IPS-11a (cell line): ENCODE measurements around the gene ESRRA.
A peak's percentile ranks its signal among the peaks of the same experiment; 100 is the strongest.

ENCODE experiments used
- H3K4me3 ChIP-seq: one replicate; pipeline ENCODE4 v1.5.1; 2013; ENCODE audit warnings: low read depth, low read length, control low read depth

The ESRRA gene

DNA sequence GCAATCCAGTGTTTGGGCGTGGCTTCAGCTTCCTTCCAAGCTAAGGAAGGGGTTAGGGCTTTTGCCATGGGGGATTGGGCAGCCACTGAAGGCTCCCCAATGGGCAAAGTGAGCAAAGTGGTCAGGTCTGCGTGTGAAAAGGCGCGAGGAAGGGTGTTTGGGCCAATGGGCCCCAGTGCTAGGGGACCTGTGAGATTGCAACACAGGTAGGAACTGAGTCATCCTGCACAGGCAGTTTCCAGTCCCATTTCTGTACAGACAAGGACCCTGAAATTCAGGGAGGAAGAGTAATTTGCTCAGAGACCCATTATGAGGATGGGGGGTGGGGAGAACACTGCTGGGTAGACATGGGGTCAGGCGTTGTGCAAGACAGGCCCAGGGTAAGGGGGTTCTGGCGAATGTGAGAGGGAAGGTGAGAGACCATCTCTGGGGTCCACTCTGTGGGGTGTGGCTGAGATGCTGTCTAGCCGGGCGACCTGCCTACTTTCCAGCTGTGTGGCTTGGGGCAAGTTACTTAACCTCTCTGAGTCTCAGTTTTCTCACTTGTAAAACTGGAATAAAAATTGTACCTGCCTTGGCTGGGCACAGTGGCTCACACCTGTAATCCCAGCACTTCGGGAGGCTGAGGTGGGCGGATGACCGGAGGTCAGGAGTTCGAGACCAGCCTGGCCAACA is 42.0 kb downstream of the ESRRA start:
- H3K4me3 ChIP-seq, result no peak overlapping the region

DNA sequence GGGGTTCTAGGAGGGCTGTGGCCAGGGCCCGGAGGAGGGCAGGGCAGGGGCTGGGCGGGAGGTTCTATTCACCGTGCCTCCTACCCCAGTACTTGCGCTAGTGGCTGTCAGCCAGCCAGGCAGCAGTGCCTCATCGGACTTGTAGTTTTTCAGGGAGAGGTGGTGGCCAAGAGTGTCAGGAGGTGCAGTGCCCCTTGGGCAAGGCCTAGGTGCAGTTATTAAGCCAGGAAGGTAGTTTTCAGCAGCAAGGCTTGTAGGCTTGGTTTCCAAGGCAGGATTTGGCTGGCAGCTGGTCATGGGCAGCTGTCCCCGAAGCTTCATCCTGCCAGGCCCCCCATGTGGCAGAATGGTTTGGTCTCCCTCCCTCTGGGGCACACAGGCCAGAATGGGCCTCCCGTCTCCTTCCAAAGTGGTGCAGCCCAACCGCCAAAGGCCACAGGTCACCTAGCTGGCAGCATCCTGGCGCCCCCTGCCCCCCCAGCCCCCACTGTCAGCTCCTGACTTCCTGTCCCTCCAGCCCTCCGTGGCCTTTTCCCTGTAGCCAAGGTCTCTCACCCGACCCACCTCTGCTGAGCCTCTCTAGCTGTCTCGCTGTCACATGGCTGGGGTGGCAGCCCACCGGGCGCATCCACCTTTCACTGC is 43.2 kb downstream of the ESRRA start:
- H3K4me3 ChIP-seq, result no peak overlapping the region

DNA sequence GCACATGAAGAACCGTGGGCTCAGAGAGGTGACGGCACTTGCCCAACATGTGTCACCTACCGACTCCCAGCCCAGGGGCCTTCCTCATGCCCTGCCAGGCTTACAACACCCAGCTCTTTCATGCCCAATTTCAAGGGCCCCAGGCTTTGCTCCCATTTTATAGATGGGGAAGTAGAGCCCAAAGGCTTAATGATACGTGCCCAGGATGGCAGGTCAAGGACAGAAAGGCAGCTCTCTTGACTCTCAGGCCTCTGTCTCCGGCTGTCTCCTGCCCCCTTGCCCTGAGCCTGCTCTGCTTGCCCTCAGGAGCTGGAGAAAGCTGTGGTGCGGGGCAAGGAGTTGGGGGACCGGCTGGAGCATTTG is 43.7 kb downstream of the ESRRA start:
- H3K4me3 ChIP-seq, result no peak overlapping the region

- no peak overlapping the region for H3K4me3 ChIP-seq
Observed at GRCh38 chr11:64349404-64349803, 44.1 kb downstream of the ESRRA start.

- no peak overlapping the region for H3K4me3 ChIP-seq
Observed at GRCh38 chr11:64351136-64351631, 45.9 kb downstream of the ESRRA start.

DNA sequence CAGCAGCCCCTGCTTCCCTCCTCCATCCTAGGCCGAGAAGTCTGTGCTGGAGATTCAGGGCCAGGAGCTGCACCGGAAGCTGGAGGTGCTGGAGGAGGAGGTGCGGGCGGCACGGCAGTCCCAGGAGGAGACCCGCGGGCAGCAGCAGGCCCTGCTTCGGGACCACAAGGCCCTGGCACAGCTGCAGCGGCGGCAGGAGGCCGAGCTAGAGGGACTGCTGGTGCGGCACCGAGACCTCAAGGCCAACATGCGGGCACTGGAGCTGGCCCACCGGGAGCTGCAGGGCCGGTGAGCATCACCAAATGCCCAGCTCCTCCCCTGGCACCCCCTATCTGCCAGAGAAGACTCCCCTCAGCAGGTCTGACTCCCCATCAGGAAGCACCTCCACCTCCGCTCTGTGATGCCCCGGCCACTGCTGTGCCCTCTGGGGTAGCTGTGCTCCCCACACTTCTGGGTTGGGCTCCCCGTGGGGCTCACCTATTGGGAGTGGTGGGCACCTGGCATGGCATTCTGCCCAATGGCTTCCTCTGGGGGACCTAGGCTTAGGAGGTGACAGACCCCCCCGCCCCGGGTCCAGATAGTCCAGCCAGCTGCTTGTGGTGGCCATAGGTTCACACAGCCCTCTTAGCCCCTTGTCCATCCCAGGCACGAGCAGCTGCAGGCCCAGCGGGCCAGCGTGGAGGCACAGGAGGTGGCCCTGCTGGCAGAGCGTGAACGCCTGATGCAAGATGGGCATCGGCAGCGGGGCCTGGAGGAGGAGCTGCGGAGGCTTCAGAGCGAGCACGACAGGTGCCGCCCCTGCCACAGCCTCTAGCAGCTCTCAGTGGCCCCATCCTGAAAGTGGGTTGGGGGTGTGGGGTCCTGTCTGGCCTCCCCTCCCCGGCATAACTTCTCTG is 47.0 kb downstream of the ESRRA start:
- H3K4me3 ChIP-seq, result no peak overlapping the region

- H3K4me3 ChIP-seq, result no peak overlapping the region
Observed at GRCh38 chr11:64352995-64353714, 47.8 kb downstream of the ESRRA start.

DNA sequence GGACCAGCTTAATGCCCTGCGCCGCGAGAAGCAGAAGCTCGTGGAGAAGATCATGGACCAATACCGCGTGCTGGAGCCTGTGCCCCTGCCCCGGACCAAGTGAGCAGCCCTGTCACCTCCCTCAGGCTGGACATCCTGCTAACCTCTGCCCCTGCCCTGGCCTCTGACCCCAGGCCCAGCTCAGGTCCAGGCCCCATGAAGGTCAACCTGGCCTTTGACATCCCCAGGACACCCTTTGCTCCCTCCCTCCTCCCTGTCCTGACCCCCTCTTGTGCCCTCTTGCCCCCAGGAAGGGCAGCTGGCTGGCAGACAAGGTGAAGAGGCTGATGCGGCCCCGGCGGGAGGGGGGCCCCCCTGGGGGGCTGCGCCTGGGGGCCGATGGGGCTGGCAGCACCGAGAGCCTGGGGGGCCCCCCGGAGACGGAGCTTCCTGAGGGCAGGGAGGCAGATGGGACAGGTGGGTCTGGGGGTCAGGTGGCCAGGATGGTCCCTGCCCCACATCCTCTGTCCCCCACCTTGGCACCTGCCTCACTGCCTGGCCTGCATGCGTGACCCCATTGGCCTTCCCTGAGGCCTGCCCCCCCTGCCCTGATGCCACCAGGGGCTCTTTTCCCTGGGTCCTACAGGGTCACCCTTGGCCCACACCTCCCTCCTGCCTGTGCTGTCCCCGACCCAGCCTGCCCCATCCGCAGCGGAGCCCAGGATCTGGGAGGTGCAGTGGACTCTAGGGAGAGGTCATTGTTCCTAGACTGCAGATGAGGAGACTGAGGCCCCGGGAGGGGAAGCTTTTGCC is 48.6 kb downstream of the ESRRA start:
- H3K4me3 ChIP-seq, result no peak overlapping the region

GRCh38 chr11:64355078-64355940 is 50.0 kb downstream of the ESRRA start:
- no peak overlapping the region for H3K4me3 ChIP-seq

DNA sequence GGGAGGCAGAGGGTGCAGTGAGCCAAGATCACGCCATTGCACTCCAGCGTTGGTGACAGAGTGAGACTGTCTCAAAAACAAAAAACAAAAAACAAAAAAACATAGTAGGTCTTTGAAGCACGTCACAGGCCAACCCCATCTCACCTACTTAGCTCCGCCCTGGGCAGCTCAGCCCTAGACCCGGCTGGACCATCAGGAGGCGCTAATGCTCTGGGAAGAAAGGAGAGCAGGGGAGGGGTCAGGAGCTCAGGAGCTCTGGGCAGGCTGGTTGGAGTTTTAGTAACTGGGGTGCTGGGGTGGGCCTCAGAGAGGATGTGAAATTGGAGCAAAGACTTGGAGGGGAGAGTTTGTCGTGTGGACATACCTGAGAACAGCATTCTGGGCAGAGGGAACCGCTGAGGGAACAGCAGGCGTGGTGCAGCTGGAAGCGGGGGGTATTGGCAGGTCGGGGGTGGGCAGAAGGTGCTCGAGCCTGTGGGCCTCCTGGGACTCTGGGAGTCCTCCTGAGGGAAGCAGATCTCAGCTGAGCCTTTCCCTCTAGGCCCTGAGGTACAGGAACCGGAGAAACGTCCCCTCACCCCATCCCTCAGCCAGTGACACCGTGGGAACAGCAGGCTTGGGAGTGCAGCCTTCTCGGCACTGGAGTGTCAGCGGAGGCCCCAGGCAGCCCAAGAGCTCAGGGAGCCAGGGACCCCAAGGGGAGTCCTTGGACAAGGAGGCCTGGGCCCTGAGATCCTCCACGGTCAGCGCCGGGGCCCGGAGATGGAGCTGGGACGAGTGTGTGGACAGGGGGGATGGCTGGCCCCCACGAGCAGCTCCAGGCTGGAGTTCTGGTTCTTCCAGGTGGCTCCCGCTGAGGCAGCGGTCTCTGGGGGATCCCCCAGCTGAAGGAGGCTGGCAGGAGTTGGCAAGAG is 51.4 kb downstream of the ESRRA start:
- H3K4me3 ChIP-seq, result no peak overlapping the region

DNA sequence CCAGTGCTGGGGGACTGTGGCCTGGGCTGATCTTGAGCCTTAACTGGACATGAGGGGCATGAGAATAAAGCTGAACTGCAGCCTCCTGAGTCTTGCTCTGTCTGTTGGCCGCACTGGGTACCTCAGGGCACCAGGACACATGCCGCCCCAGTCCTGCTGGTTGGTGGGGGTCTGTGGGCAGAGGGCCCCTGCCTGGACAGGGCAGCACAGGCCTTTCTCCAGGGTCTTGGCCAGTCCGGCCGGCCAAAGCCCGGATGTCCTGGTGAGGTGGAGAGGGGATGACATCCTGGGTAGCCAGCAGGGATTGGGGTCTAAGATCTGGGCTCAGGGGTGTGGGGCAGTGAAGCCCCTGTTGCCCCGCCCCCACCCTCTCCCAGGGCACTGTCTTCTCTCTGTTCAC is 52.1 kb downstream of the ESRRA start:
- H3K4me3 ChIP-seq, result no peak overlapping the region

- no peak overlapping the region for H3K4me3 ChIP-seq
Observed at GRCh38 chr11:64357904-64358535, 52.7 kb downstream of the ESRRA start.

GRCh38 chr11:64358536-64358906 is 53.2 kb downstream of the ESRRA start:
- peak overlapping the region; percentile 74 for H3K4me3 ChIP-seq

DNA sequence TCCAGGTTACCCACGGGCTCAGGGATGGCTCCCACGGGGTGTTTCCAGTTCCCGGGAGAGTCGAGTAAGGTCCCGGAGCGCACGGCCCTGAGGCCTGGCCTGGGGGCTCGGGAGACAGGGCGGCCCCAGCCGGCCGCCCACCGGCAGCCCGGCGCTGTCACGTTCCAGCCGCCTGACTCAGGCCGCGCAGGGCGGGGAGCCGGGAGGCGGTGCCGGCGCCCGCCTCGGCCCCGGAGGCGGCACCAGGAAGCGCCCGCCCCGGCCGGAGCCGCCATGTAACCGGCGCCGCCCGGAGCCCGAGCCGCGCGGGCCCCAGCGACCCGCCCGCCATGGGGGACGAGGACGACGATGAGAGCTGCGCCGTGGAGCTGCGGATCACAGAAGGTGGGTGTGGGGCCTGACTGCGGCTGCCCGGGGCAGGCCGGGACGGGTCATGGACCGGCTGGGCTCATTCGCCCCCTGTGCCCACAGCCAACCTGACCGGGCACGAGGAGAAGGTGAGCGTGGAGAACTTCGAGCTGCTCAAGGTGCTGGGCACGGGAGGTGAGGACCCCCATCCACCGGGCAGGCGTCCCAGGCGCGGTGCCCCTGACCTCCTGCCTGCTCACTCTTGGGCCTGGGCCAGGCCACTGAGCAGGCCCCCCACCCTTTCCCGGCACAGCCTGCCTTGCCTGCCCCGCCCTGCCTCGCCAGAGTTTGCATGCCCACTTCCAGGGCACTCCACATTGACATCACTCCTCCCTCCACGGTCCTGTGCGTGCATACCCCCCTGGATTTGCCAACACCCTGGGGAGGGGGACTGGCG is 53.8 kb downstream of the ESRRA start, which contains the start of gene RPS6KA4:
Gene RPS6KA4 (plus strand): TSS at position 256 of the 805 bp plus-strand sequence. CDS start 74 bp downstream, at position 330.
- peak within 1 kb of the TSS; percentile 74 for H3K4me3 ChIP-seq

GRCh38 chr11:64359712-64360445 is 54.6 kb downstream of the ESRRA start:
- H3K4me3 ChIP-seq, result peak overlapping the region; percentile 74

GRCh38 chr11:64360448-64360921 is 55.2 kb downstream of the ESRRA start:
- H3K4me3 ChIP-seq, result no peak overlapping the region
